Smooth muscle cell (in vitro differentiated cells): ENCODE data around the gene COQ10B. TPM values are rescaled to one million over a fixed set of nuclear protein-coding genes. Genes with fewer than 3 reads are reported as not detected.

Source experiments
- DNase-seq: peaks from one replicate; lab custom pipeline; 2025; ENCODE audit not compliant: unreplicated experiment; lab: John Stamatoyannopoulos, UW
- H2AFZ ChIP-seq: fragments of 200-600 bp; sonication (generic); 2 replicates; pipeline ENCODE4 v1.6.0; 2016; ENCODE audit warnings: antibody characterized with exemption, low read depth, mild to moderate bottlenecking
- H3F3A ChIP-seq: fragments of 200-600 bp; sonication (generic); 2 replicates; pipeline ENCODE4 v1.6.0; 2017; ENCODE audit warnings: antibody characterized with exemption, low read depth
- H3K27ac ChIP-seq: fragments of 200-600 bp; sonication (generic); 2 replicates; pipeline ENCODE4 v1.5.1; 2016; ENCODE audit warnings: low read depth, mild to moderate bottlenecking
- H3K27me3 ChIP-seq: fragments of 200-600 bp; sonication (generic); 2 replicates; pipeline ENCODE4 v1.6.1; 2016; ENCODE audit warnings: low read depth, mild to moderate bottlenecking
- H3K36me3 ChIP-seq: fragments of 200-600 bp; sonication (generic); 2 replicates; pipeline ENCODE4 v1.5.1; 2016; ENCODE audit warnings: low read depth
- H3K4me1 ChIP-seq: fragments of 200-600 bp; sonication (generic); 2 replicates; pipeline ENCODE4 v1.5.1; 2016; ENCODE audit warnings: low read depth
- H3K4me2 ChIP-seq: fragments of 200-600 bp; sonication (generic); 2 replicates; pipeline ENCODE4 v1.6.0; 2016; ENCODE audit warnings: mild to moderate bottlenecking
- H3K4me3 ChIP-seq: fragments of 200-600 bp; sonication (generic); 2 replicates; pipeline ENCODE4 v1.5.1; 2016; ENCODE audit warnings: mild to moderate bottlenecking
- H3K79me2 ChIP-seq: fragments of 200-600 bp; sonication (generic); 2 replicates; pipeline ENCODE4 v1.6.0; 2016; ENCODE audit warnings: low read depth, mild to moderate bottlenecking
- H3K9ac ChIP-seq: fragments of 200-600 bp; sonication (generic); 2 replicates; pipeline ENCODE4 v1.6.0; 2016; ENCODE audit warnings: low read depth
- H3K9me3 ChIP-seq: fragments of 200-600 bp; sonication (generic); replicated peaks from 2 replicates; pipeline ENCODE4 v1.5.1; 2016; ENCODE audit warnings: low read depth
- H4K20me1 ChIP-seq: fragments of 200-600 bp; sonication (generic); 2 replicates; pipeline ENCODE4 v1.6.0; 2016; ENCODE audit warnings: low read depth
- WGBS: methylation state at CpG from one replicate; pipeline ENCODE4 v1.1.7; 2016; ENCODE audit warnings: low lambda C conversion rate; 5-methylcytosine and 5-hydroxymethylcytosine counted together
- polyA plus RNA-seq: library from polyadenylated mRNA; unstranded; fragments of >200 nt; fragmentation: Nextera tagmentation; extraction: Ambion mirVana; gene quantifications from 2 replicates; pipeline ENCODE4 v1.2.1, GENCODE V29; 2016
- total RNA-seq: library from RNA; depleted of rRNA; stranded (reverse); fragments of >200 nt; gene quantifications from 2 replicates; pipeline ENCODE4 v1.2.3, GENCODE V29; 2014
- TF ChIP-seq, protein P1 (sequence below): fragments of 200-600 bp; sonication (generic); IDR thresholded peaks from 2 replicates; pipeline ENCODE4 v1.5.1; 2017; ENCODE audit warnings: borderline replicate concordance, mild to moderate bottlenecking, antibody characterized with exemption; ENCODE audit not compliant: insufficient read depth, poor library complexity, severe bottlenecking

The COQ10B gene
- total and polyA plus RNA-seq, 2 experiments from 2014 or later, result 50.6 to 61.5 TPM

DNA sequence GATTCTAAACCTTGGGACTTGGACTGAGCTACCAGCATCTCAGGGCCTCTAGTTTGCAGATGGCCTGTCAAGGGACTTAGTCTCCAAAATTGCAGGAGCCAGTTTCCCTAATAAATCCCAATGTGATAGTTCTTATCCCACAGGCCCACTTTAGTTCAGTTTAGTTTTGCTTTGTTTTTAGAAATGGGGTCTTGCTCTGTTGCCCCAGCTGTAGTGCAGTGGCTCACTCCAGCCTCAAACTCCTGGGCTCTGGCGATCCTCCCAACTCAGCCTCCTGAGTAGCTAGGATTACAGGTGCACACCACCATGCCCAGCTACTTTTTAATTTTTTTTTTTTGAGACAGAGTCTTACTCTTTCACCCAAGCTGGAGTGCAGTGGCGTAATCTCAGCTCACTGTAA is 16.0 kb upstream of the COQ10B start:
- Histone ChIP-seq H3K27ac (no peak overlapping the region), H3K27me3 (no peaks in the 10 kb centered on the region), H3F3A (peaks cover 9% of the 10 kb centered on the region), H3K36me3 (no peaks in the 10 kb centered on the region), H3K79me2 (peaks cover 32% of the 10 kb centered on the region), H3K4me1 (peaks cover 18% of the 10 kb centered on the region), H2AFZ (no peak overlapping the region), H3K4me3 (no peak overlapping the region), H3K4me2 (no peak overlapping the region), H3K9ac (no peak overlapping the region), H3K9me3 (no peaks in the 10 kb centered on the region), H4K20me1 (peaks cover 20% of the 10 kb centered on the region)
- WGBS, result 100% methylated on average over 2 of the region's 2 CpGs
- TF ChIP-seq, protein P1, sequence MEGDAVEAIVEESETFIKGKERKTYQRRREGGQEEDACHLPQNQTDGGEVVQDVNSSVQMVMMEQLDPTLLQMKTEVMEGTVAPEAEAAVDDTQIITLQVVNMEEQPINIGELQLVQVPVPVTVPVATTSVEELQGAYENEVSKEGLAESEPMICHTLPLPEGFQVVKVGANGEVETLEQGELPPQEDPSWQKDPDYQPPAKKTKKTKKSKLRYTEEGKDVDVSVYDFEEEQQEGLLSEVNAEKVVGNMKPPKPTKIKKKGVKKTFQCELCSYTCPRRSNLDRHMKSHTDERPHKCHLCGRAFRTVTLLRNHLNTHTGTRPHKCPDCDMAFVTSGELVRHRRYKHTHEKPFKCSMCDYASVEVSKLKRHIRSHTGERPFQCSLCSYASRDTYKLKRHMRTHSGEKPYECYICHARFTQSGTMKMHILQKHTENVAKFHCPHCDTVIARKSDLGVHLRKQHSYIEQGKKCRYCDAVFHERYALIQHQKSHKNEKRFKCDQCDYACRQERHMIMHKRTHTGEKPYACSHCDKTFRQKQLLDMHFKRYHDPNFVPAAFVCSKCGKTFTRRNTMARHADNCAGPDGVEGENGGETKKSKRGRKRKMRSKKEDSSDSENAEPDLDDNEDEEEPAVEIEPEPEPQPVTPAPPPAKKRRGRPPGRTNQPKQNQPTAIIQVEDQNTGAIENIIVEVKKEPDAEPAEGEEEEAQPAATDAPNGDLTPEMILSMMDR, result no peak
- no peak for DNase-seq

DNA sequence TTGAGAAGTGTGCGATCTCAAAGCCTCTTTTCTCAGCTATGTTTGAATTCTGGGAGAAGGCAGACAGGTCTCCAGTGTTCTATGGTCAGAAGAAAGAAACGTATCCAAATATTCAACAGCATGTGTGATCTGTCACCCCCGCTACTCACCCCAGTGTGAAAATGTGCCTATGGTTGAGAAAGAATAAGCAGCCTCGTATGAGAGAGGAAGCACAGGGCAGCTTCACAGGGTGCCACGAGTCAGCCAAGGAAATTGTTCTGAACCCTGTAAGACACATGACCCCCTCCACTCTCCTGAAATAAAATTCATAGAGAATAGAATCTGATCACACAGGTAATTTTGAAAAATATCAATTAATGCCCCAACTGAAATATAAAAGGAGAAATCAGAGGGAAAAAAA is 10.5 kb upstream of the COQ10B start:
- no peaks in the 10 kb centered on the region for H3K27me3 ChIP-seq
- no peak for DNase-seq
- no peak overlapping the region for H3K9ac ChIP-seq
- H3K36me3 ChIP-seq, result no peaks in the 10 kb centered on the region
- no peaks in the 10 kb centered on the region for H3F3A ChIP-seq
- no peaks in the 10 kb centered on the region for H3K79me2 ChIP-seq
- H3K27ac ChIP-seq, result no peak overlapping the region
- H4K20me1 ChIP-seq, result no peaks in the 10 kb centered on the region
- no peak overlapping the region for H2AFZ ChIP-seq
- WGBS, result 77% methylated on average over 5 of the region's 5 CpGs
- no peak overlapping the region for H3K4me3 ChIP-seq
- H3K4me1 ChIP-seq, result no peaks in the 10 kb centered on the region
- no peaks in the 10 kb centered on the region for H3K9me3 ChIP-seq
- TF ChIP-seq, protein P1, result no peak
- no peak overlapping the region for H3K4me2 ChIP-seq

DNA sequence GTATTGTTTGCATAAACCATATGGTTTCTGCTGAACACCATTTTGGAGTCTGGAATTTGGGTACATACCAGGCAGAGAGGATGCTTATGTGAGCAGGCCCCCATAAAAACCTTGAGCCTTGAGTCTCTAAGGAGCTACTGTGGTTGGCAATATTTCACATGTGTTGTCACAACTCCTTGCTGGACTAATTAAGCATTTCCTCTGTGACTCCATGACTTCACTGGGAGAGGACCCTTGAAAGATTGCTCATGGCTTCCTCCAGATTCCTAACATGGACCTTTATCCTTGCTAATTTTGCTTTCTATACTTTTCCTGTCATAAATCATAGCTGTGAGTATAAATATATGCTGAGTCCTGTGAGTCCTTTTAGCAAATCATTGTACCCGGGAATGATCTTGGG is 7.6 kb upstream of the COQ10B start:
- Histone ChIP-seq H3K79me2 (no peaks in the 10 kb centered on the region), H3F3A (no peaks in the 10 kb centered on the region), H3K9ac (no peak overlapping the region), H4K20me1 (no peaks in the 10 kb centered on the region), H3K9me3 (no peaks in the 10 kb centered on the region), H2AFZ (no peak overlapping the region), H3K27me3 (no peaks in the 10 kb centered on the region), H3K27ac (no peak overlapping the region), H3K4me1 (no peaks in the 10 kb centered on the region), H3K4me2 (no peak overlapping the region), H3K4me3 (no peak overlapping the region), H3K36me3 (no peaks in the 10 kb centered on the region)
- DNase-seq, result no peak
- TF ChIP-seq, protein P1, result no peak
- WGBS, result 91% methylated on average over 1 of the region's 1 CpG

DNA sequence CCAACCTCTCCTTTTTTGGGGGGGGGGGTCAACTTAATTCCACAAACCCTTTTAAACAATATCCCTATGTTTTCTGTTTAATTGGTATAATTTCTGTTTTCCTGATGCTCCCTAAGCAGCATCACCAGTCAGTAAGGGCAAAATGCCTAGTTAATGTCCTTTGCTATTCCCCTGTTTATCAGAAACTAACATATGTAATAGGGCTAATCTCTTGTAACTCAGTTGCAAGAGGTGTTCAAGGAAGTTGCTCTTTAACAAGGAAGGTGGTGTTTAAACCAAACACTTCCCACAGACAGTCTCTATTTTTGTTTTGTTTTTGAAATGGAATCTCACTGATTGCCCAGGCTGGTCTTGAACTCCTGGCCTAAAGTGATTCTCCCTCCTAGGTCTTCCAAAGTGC is 6.5 kb upstream of the COQ10B start:
- no peak overlapping the region for H3K4me3 ChIP-seq
- H4K20me1 ChIP-seq, result no peaks in the 10 kb centered on the region
- no peaks in the 10 kb centered on the region for H3K27me3 ChIP-seq
- no peaks in the 10 kb centered on the region for H3K36me3 ChIP-seq
- H3K9me3 ChIP-seq, result no peaks in the 10 kb centered on the region
- no peak overlapping the region for H2AFZ ChIP-seq
- no peak for DNase-seq
- TF ChIP-seq, protein P1, result no peak
- no peaks in the 10 kb centered on the region for H3F3A ChIP-seq
- no peak overlapping the region for H3K27ac ChIP-seq
- H3K9ac ChIP-seq, result no peak overlapping the region
- H3K4me2 ChIP-seq, result no peak overlapping the region
- H3K4me1 ChIP-seq, result no peaks in the 10 kb centered on the region
- no peaks in the 10 kb centered on the region for H3K79me2 ChIP-seq
